ENCODE results near the gene CUEDC1. TPM values are rescaled to one million over a fixed set of nuclear protein-coding genes. Genes with fewer than 3 reads are reported as not detected.

Gene CUEDC1
- total and polyA plus RNA-seq, 2 of the 13 experiments (the other 11 are each of a cell fraction or from before 2014, with no cell fraction given) = 7.4 to 12.9 TPM

DNA sequence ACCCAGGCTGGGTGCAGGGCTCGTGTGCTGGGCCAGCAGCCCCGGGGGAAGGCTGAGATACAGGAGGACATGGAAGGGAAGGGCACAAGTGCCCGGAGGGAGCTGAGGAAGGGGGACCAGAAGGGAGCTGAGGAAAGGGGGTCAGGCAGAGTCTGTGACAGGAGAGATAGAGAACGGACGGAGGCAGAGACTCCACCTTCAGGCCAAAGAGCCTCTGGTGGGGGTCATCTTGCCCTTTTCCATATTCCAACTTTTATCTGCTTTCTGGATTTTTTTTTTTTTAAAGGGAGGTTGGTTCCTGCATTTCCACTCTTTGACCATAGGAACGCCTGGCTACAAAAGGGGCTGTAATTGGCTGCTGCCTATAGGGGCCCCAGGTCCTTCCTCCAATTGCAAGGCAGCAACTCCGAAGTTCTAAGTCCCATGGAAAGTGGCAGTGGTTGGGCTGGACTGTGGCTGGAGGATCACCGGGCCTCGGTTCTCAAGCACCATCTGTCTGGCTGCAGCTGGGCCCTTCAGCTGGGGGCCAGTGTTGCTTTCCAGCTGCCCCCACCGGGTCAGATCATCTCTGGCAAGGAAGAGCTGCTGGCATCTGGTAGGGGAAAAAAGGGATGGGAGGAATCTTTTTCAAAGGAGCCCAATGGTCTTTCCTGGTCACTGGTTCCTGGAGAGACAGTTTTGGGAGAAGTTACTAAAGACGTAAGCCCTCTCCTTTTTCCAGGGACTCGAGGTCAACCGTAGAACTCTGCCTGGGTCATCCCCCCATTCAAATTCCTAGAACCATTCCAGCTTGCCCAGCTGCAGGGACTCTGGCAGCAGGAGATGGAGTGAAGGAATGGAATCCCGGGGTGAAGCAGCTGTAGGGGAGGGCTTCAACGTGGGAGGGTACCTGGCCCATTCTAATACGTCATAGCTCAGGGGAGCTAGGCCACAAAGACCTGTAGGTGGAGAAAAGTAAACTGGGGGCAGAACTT, 92.2 kb downstream of the CUEDC1 start (continued):
- no peak for TF ChIP-seq ZC3H13 (CRISPR knock-in tag; IDR thresholded peaks at IDR 0.05)
- TF ChIP-seq PCBP2 (optimal IDR thresholded peaks at IDR 0.05; ENCODE audit: low read depth, low read length, poor library complexity, severe bottlenecking) = no peak
- TF ChIP-seq, protein P1, sequence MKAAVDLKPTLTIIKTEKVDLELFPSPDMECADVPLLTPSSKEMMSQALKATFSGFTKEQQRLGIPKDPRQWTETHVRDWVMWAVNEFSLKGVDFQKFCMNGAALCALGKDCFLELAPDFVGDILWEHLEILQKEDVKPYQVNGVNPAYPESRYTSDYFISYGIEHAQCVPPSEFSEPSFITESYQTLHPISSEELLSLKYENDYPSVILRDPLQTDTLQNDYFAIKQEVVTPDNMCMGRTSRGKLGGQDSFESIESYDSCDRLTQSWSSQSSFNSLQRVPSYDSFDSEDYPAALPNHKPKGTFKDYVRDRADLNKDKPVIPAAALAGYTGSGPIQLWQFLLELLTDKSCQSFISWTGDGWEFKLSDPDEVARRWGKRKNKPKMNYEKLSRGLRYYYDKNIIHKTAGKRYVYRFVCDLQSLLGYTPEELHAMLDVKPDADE (CRISPR knock-in tag; IDR thresholded peaks at IDR 0.05) = no peak
- peak; percentile 93 for TF ChIP-seq NFYB (CRISPR knock-in tag; IDR thresholded peaks at IDR 0.05)
- TF ChIP-seq DNMT3B (CRISPR knock-in tag; conservative IDR thresholded peaks at IDR 0.05) = no peak; the same call in 1 of the 2 replicates
- TF ChIP-seq, protein P2, sequence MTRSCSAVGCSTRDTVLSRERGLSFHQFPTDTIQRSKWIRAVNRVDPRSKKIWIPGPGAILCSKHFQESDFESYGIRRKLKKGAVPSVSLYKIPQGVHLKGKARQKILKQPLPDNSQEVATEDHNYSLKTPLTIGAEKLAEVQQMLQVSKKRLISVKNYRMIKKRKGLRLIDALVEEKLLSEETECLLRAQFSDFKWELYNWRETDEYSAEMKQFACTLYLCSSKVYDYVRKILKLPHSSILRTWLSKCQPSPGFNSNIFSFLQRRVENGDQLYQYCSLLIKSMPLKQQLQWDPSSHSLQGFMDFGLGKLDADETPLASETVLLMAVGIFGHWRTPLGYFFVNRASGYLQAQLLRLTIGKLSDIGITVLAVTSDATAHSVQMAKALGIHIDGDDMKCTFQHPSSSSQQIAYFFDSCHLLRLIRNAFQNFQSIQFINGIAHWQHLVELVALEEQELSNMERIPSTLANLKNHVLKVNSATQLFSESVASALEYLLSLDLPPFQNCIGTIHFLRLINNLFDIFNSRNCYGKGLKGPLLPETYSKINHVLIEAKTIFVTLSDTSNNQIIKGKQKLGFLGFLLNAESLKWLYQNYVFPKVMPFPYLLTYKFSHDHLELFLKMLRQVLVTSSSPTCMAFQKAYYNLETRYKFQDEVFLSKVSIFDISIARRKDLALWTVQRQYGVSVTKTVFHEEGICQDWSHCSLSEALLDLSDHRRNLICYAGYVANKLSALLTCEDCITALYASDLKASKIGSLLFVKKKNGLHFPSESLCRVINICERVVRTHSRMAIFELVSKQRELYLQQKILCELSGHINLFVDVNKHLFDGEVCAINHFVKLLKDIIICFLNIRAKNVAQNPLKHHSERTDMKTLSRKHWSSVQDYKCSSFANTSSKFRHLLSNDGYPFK (CRISPR knock-in tag; IDR thresholded peaks at IDR 0.05; ENCODE audit: borderline replicate concordance) = peak; percentile 15; the same call in 1 of the 2 replicates
- peak; percentile 55; the same call in 1 of the 2 replicates for TF ChIP-seq HNF4A (CRISPR knock-in tag; IDR thresholded peaks at IDR 0.05)
- TF ChIP-seq, protein P3, sequence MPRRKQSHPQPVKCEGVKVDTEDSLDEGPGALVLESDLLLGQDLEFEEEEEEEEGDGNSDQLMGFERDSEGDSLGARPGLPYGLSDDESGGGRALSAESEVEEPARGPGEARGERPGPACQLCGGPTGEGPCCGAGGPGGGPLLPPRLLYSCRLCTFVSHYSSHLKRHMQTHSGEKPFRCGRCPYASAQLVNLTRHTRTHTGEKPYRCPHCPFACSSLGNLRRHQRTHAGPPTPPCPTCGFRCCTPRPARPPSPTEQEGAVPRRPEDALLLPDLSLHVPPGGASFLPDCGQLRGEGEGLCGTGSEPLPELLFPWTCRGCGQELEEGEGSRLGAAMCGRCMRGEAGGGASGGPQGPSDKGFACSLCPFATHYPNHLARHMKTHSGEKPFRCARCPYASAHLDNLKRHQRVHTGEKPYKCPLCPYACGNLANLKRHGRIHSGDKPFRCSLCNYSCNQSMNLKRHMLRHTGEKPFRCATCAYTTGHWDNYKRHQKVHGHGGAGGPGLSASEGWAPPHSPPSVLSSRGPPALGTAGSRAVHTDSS (CRISPR knock-in tag; conservative IDR thresholded peaks at IDR 0.05) = no peak
- peak; percentile 82 for TF ChIP-seq RFXAP (CRISPR knock-in tag; IDR thresholded peaks at IDR 0.05; ENCODE audit: borderline replicate concordance)
- no peak for TF ChIP-seq MEIS1 (CRISPR knock-in tag; IDR thresholded peaks at IDR 0.05; ENCODE audit: borderline replicate concordance)
- no peak for TF ChIP-seq ZNF713 (CRISPR knock-in tag; IDR thresholded peaks at IDR 0.05)
- 0 out of 2 replicates have a peak, but pooled peaks have one; percentile 22 for TF ChIP-seq GFI1 (CRISPR knock-in tag; IDR thresholded peaks at IDR 0.05; ENCODE audit: borderline replicate concordance)
- no peak for TF ChIP-seq KLF11 (CRISPR knock-in tag; IDR thresholded peaks at IDR 0.05)
- TF ChIP-seq FOSL1 (CRISPR knock-in tag; IDR thresholded peaks at IDR 0.05; ENCODE audit: borderline replicate concordance) = no peak
- TF ChIP-seq GABPA (IDR thresholded peaks at IDR 0.05; ENCODE audit: low read depth, low read length) = no peak
- TF ChIP-seq GABPA (CRISPR knock-in tag; IDR thresholded peaks at IDR 0.05; ENCODE audit: low read depth) = 0 out of 2 replicates have a peak, but pooled peaks have one; percentile 37
- TF ChIP-seq ZNF446 (CRISPR knock-in tag; IDR thresholded peaks at IDR 0.05) = no peak
- TF ChIP-seq TOPORS (CRISPR knock-in tag; IDR thresholded peaks at IDR 0.05) = no peak
- no peak for TF ChIP-seq HDAC1 (CRISPR knock-in tag; IDR thresholded peaks at IDR 0.05)
- no peak for TF ChIP-seq ZNF567 (CRISPR knock-in tag; IDR thresholded peaks at IDR 0.05; ENCODE audit: borderline replicate concordance)
- TF ChIP-seq MTF1 (CRISPR knock-in tag; IDR thresholded peaks at IDR 0.05) = no peak
- TF ChIP-seq ZBTB1 (CRISPR knock-in tag; IDR thresholded peaks at IDR 0.05; ENCODE audit: borderline replicate concordance) = no peak
- TF ChIP-seq ZNF614 (CRISPR knock-in tag; IDR thresholded peaks at IDR 0.05; ENCODE audit: borderline replicate concordance) = no peak
- no peak for TF ChIP-seq ZNF75D (CRISPR knock-in tag; IDR thresholded peaks at IDR 0.05; ENCODE audit: borderline replicate concordance)
- peak; percentile 87 for TF ChIP-seq MED8 (CRISPR knock-in tag; IDR thresholded peaks at IDR 0.05; ENCODE audit: insufficient replicate concordance)

All from HepG2 (cell line).